Stimulated activated CD4-positive, alpha-beta T cell treated with anti-CD3 and anti-CD28 coated beads, Interleukin-15, amount 100 ng/mL, for 48 hours (primary cell): ENCODE data around the gene TENM3.

ENCODE experiments used
- DNase-seq, 2 donors: peaks; one replicate each; pipeline ENCODE4 v3.0.0-alpha.2; 2020; ENCODE audit warnings: low read depth in 2 of 2

TENM3 gene

GRCh38 chr4:182507805-182508204 is 264.6 kb downstream of the TENM3 start:
- no peak for DNase-seq

GRCh38 chr4:182510836-182511235 is 267.6 kb downstream of the TENM3 start:
- DNase-seq = no peak

- DNase-seq = no peak
These were observed 270.5 kb downstream of the TENM3 start for GRCh38 chr4:182513587-182514291.

- DNase-seq = no peak
These were observed 275.2 kb downstream of the TENM3 start for GRCh38 chr4:182518421-182518820.

GRCh38 chr4:182519528-182519927 is 276.3 kb downstream of the TENM3 start:
- DNase-seq = no peak

- no peak for DNase-seq
These were observed 277.8 kb downstream of the TENM3 start for GRCh38 chr4:182521011-182521410.

GRCh38 chr4:182528819-182529218 is 285.6 kb downstream of the TENM3 start:
- no peak for DNase-seq

- DNase-seq = no peak
These were observed 287.2 kb downstream of the TENM3 start for GRCh38 chr4:182530451-182530850.

GRCh38 chr4:182531555-182532162 is 288.5 kb downstream of the TENM3 start:
- no peak for DNase-seq

- DNase-seq = no peak
These were observed 289.2 kb downstream of the TENM3 start for GRCh38 chr4:182532441-182532840.

GRCh38 chr4:182533964-182534363 is 290.8 kb downstream of the TENM3 start:
- no peak for DNase-seq

GRCh38 chr4:182536221-182536811 is 293.1 kb downstream of the TENM3 start:
- no peak for DNase-seq

GRCh38 chr4:182537031-182537795 is 294.0 kb downstream of the TENM3 start:
- DNase-seq = no peak

- no peak for DNase-seq
These were observed 294.8 kb downstream of the TENM3 start for GRCh38 chr4:182538031-182538430.

GRCh38 chr4:182540496-182540895 is 297.3 kb downstream of the TENM3 start:
- no peak for DNase-seq

GRCh38 chr4:182547435-182547834 is 304.2 kb downstream of the TENM3 start:
- DNase-seq = no peak

- no peak for DNase-seq
These were observed 305.0 kb downstream of the TENM3 start for GRCh38 chr4:182548156-182548555.

GRCh38 chr4:182549356-182549755 is 306.2 kb downstream of the TENM3 start:
- no peak for DNase-seq

GRCh38 chr4:182552948-182553347 is 309.7 kb downstream of the TENM3 start:
- DNase-seq = no peak

- no peak for DNase-seq
These were observed 310.5 kb downstream of the TENM3 start for GRCh38 chr4:182553653-182554052.

- no peak for DNase-seq
These were observed 311.5 kb downstream of the TENM3 start for GRCh38 chr4:182554736-182555135.

GRCh38 chr4:182555997-182556418 is 312.8 kb downstream of the TENM3 start:
- no peak for DNase-seq
